Measurements from ENCODE around the gene SYS1. TPM values are rescaled to one million over a fixed set of nuclear protein-coding genes. Genes with fewer than 3 reads are reported as not detected.

SYS1 gene
- total RNA-seq, 2 donors from 2014 or later, result 23.3 to 31.4 TPM

DNA sequence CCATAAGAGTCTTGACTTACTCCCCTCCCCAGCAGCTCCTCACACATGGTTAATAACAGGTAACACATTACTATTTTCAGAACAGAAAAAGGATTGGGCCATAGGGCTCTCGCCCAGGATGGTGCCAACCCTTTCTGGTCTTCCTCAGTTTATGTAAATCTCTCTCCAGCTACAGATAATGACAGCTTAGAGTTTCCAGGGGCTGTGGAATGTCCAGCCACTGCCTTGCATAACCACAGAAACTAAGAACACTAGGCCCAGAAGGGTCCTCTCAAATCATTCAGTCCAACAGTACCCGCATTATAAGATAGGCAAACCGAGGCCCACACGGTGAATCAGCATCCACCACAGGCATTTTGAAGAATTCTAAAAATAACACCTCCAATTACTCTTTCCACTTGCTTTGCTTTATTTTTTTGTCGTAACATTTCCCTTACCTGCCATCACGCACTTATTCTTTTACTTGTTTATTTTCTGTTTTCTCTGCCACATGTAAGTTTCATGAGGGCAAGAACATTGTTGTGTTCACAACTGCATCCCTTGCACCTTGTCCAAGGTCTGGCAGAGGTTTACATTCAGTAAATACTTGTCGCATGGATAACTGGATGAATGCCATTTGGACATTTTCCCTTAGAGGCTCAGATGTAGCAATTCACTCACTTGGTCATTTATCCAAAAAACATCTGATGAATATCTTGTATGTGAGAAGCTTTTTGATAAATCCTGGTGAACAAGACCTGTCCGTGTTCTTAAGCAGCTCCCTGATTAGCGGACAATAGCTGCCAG lies 8.3 kb upstream of the SYS1 start:
- peak overlapping the region; percentile 63 to 74 for H3K27ac Mint-ChIP-seq
- no peaks in the 10 kb centered on the region for H3K36me3 Mint-ChIP-seq
- DNase-seq (ENCODE audit: low spot score) (no peak), ATAC-seq (no peak)
- no peaks in the 10 kb centered on the region for H3K27me3 Mint-ChIP-seq
- H3K4me1 Mint-ChIP-seq (ENCODE audit: low read depth in 2 of 2), result peaks cover 15 to 19% of the 10 kb centered on the region in 2 donors
- H3K4me3 Mint-ChIP-seq, result peak overlapping the region; percentile 46
- H3K9me3 Mint-ChIP-seq, result no peaks in the 10 kb centered on the region

DNA sequence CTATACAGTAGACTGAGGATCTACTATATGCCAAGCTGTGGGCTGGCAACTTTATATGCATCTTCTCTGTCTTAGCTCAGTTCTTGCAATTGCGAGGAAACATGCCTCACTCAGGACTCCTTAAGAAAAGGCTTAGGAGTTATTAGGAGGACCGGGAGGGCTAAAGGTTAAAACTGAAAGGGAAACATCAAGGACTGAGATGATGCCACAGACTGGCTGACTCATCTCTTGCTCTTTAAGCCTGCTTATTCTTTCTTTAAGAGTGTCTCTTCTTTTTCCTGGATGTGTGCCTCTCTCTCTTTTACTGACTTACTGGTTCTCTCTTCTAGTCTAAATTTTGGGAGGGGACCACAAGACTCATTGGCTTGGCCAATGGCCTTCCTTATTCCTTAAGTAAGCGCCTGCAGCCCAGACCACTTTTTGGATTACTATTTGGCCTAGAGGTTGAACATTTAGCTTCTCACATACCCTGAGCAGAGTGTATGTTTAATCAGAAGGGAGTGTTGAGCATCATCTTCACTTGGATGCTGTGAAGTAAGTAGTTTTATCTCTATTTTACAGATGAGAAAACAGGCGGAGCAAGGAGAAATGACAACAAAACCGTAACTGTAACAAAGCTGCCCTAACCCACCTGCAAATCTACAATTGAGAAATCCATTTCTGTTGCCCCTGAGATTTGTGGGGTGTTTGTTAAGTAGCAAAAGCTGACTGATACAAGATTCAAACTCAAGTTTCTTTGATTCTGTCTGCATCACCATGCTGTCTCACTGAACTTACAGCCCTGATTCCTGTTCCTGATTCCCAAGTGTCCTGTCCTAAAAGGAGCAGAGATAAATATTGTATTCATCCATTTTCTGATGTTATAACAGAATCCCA lies 7.5 kb upstream of the SYS1 start:
- H3K9me3 Mint-ChIP-seq, result no peaks in the 10 kb centered on the region
- DNase-seq (ENCODE audit: low spot score), result no peak
- H3K4me3 Mint-ChIP-seq, result peak overlapping the region; percentile 46
- H3K4me1 Mint-ChIP-seq (ENCODE audit: low read depth in 2 of 2), result peaks cover 15 to 19% of the 10 kb centered on the region in 2 donors
- H3K27ac Mint-ChIP-seq, result peak overlapping the region; percentile 63 to 74
- no peaks in the 10 kb centered on the region for H3K36me3 Mint-ChIP-seq
- peak; percentile 80 for ATAC-seq
- H3K27me3 Mint-ChIP-seq, result no peaks in the 10 kb centered on the region

DNA sequence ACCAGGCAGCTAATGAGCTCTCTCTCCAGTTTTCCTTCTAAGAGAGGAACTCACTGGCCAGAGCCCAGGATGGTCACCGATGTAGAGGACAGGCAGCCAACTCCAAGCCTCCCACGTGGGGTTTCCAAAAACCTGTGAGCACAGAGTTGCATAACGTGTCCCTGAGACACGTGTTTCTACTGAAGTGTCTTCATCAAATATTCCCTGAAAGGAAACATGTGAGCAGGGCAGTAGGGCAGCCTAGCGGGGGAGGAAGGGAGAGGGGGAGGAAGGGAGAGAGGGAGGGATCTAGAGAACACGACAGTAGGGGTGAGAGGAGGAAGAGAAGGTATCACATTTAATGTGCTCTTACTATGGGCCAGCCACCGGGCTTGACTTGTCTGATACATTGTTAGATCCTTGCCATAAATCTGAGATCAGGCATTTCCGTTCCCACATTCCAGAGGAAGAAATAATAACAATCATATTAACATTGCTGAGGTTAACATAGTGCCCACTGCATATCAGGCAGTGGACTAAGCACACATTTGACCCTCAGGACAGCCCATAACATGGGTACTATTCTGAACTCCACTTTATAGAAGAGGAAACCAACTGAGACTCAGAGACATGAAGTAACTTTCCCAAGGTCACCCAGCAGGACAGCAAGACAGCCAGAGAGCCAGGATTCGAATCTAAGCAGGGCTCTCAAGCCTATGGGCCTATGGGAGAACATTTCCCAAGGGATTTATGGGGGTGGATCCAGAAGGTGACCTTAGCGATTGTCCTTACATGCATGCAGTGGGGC lies 4.5 kb upstream of the SYS1 start:
- DNase-seq (ENCODE audit: low spot score), result no peak
- no peak for ATAC-seq
- no peaks in the 10 kb centered on the region for H3K36me3 Mint-ChIP-seq
- H3K4me3 Mint-ChIP-seq, result no peak overlapping the region
- H3K27ac Mint-ChIP-seq, result no peak overlapping the region
- H3K27me3 Mint-ChIP-seq, result no peaks in the 10 kb centered on the region
- no peaks in the 10 kb centered on the region for H3K9me3 Mint-ChIP-seq
- peaks cover 21 to 27% of the 10 kb centered on the region in 2 donors for H3K4me1 Mint-ChIP-seq (ENCODE audit: low read depth in 2 of 2)

DNA sequence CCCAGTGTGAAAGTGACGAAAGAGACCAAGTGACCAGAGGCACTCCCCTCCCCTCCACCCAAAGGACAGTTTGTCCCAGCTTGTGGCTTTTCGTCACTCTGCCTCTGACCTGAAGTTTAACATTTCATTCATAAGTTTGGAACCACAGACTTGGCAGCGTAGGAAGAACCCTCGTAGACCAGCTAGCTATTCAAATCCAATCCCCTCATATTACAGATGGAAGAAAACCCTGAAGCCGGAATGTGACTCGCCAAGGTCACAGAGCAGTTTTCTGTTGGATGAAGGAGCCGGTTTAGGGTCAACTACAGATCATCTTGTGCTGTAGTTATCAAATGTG lies 3.9 kb upstream of the SYS1 start:
- no peak for DNase-seq (ENCODE audit: low spot score)
- peaks cover 26 to 32% of the 10 kb centered on the region in 2 donors for H3K4me1 Mint-ChIP-seq (ENCODE audit: low read depth in 2 of 2)
- H3K27me3 Mint-ChIP-seq, result no peaks in the 10 kb centered on the region
- ATAC-seq, result no peak
- no peak overlapping the region for H3K4me3 Mint-ChIP-seq
- H3K36me3 Mint-ChIP-seq, result no peaks in the 10 kb centered on the region
- no peak overlapping the region for H3K27ac Mint-ChIP-seq
- no peaks in the 10 kb centered on the region for H3K9me3 Mint-ChIP-seq

DNA sequence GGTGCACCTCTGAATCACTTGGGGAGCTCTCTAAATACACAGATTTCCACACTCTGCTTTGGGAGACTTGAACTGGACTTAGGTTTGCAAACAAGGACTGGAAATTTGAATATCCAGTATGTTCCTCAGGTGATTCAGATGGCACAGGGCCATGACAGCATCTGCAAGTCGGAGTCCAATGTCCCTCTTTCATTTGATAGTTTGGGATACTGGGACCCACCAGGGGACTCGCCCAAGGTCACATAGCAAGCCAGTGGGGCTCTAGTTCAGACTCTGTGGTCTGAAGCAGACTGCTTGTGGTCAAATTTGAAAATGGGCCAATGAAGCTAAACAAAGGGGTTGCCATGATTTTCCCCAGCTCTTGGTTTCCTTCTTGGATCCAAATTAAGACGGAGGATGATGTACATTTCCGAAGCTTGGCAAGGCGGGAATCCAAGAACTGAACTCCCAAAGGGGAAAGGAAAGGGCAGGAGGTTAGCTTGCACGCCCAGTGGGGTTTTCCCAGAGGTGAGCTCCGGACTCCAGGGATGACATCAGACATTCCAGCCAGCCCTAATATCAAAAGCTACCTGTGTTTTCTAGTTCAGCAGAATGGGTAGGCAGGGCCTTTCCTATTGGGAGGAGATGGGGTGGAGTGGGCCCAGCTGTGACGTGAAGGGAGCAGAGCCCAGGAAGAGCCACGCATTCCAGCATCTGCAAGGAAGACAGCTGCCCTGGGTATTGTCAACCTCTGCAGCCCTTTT lies 3.4 kb upstream of the SYS1 start:
- Mint-ChIP-seq H3K9me3 (no peaks in the 10 kb centered on the region), H3K27ac (no peak overlapping the region), H3K4me3 (no peak overlapping the region), H3K36me3 (no peaks in the 10 kb centered on the region), H3K4me1 (ENCODE audit: low read depth in 2 of 2) (peaks cover 26 to 31% of the 10 kb centered on the region in 2 donors), H3K27me3 (no peaks in the 10 kb centered on the region)
- ATAC-seq (no peak), DNase-seq (ENCODE audit: low spot score) (no peak)

DNA sequence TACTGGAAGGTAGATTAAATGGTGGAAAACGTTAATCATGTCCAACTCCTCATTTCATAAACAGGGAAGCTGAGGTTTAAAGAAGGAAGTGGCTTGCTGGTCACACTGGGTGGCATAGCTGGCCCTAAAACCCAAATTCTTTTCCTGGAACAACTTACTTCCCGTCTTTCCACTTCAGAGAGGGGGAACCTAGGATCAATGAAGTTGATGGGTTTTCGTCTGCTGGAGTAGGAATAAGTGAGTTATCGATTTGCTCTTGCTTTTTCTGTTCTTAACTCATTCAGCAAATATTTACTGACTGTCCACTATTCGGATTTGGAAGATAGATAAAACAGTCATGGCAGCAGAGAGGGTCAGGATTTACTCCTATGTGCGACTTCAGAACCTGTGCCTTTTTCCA lies 1.2 kb upstream of the SYS1 start:
- Mint-ChIP-seq H3K9me3 (no peaks in the 10 kb centered on the region), H3K4me1 (ENCODE audit: low read depth in 2 of 2) (peaks cover 21 to 24% of the 10 kb centered on the region in 2 donors), H3K27me3 (no peaks in the 10 kb centered on the region), H3K36me3 (peaks cover 5% of the 10 kb centered on the region), H3K27ac (no peak overlapping the region), H3K4me3 (no peak overlapping the region)
- DNase-seq (ENCODE audit: low spot score) (no peak), ATAC-seq (no peak)

DNA sequence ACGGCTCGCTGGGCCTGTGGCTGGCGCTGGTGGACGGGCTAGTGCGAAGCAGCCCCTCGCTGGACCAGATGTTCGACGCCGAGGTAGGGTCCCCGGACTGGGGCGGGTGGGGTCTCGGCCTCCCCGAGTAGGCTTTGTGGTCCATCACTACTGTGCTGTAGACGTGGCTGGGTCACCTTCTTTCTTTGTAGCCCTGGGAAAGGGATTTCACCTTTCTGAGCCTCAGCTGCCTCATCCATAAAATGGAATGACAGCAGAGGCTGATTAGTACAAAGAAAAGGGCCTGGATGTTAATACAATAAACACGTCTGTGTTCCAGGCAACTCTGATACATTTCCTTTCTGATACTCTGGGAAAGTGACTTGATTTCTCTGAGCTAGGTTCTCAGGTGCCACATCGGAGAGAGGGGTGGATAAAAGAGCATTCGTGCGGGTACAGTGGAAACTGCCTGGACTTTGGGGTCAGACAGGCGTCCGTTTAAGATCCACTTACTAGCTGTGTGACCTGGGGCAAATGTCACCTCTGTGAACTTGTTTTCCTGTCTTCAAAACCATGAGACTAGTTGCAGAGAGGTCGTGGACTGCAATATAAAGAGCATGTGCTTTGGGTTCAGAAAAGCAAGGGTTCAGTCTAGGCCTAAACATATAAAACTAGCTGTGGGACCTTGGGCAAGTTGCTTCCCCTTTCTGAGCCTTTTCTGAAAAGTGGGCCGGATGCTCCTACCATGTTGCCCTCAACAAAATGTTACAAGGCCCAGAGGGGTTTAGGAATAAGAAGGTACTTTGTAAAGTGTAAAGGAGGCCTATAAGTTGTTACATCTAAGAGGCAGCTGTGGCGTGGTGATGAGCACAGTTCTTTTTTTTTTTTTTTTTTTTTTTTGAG lies 896 bp downstream of the SYS1 start:
- peaks cover 40 to 43% of the 10 kb centered on the region in 2 donors for H3K4me1 Mint-ChIP-seq (ENCODE audit: low read depth in 2 of 2)
- H3K36me3 Mint-ChIP-seq, result peaks cover 10% of the 10 kb centered on the region
- peak overlapping the region; percentile 95 for H3K4me3 Mint-ChIP-seq
- H3K27me3 Mint-ChIP-seq, result no peaks in the 10 kb centered on the region
- ATAC-seq, result no peak
- peak overlapping the region; percentile 95 to 96 for H3K27ac Mint-ChIP-seq
- H3K9me3 Mint-ChIP-seq, result no peaks in the 10 kb centered on the region
- no peak for DNase-seq (ENCODE audit: low spot score)

DNA sequence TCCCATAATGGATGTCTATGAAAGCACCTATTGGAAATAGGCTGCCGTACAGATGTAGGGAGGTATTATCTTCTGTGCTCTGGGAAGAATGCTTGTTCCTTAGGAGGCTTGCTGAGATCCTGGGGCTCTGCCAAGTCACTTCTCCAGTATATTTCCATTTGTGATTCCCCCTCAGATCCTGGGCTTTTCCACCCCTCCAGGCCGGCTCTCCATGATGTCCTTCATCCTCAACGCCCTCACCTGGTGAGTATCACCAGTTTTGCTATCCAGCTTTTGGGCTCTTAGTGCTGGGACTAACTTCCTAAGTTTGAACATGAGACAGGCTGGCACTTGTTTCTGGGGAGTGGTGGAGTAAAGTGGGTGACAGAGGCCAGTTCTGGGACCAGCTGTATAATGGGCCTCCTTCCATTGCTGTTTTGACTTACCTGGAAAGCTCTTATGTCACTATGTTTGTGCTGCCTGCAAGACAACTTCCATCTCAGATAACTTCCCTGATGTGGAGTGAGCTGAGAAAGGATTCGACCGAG lies 2.6 kb downstream of the SYS1 start:
- Mint-ChIP-seq H3K4me1 (ENCODE audit: low read depth in 2 of 2) (peaks cover 41 to 46% of the 10 kb centered on the region in 2 donors), H3K27ac (peak overlapping the region in 1 of 2 donors; percentile 17), H3K27me3 (no peaks in the 10 kb centered on the region), H3K9me3 (no peaks in the 10 kb centered on the region), H3K4me3 (peak overlapping the region; percentile 13), H3K36me3 (peaks cover 10% of the 10 kb centered on the region)
- DNase-seq (ENCODE audit: low spot score) (no peak), ATAC-seq (no peak)

DNA sequence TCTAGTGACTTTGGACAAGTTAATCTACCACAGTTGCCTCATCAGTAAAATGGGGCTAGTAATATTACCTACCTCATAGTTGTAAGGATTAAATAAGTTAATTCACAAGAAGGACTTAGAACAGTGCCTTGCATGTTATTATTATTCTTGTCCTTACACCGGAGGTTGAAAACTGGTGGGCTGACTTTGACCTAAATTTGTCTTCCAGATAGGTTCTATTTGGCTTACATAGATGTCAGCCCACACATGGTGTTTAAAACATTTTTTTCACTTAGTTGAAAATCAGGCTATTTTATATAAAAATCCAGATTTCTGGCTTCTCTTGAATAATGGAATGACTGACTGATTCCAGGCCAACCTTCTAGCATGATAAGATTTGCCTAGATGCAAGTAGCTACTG lies 3.2 kb downstream of the SYS1 start:
- H3K36me3 Mint-ChIP-seq, result peaks cover 10% of the 10 kb centered on the region
- H3K4me1 Mint-ChIP-seq (ENCODE audit: low read depth in 2 of 2), result peaks cover 44 to 46% of the 10 kb centered on the region in 2 donors
- DNase-seq (ENCODE audit: low spot score), result no peak
- H3K27ac Mint-ChIP-seq, result peak overlapping the region in 1 of 2 donors; percentile 17
- no peaks in the 10 kb centered on the region for H3K27me3 Mint-ChIP-seq
- no peak for ATAC-seq
- no peaks in the 10 kb centered on the region for H3K9me3 Mint-ChIP-seq
- H3K4me3 Mint-ChIP-seq, result no peak overlapping the region

DNA sequence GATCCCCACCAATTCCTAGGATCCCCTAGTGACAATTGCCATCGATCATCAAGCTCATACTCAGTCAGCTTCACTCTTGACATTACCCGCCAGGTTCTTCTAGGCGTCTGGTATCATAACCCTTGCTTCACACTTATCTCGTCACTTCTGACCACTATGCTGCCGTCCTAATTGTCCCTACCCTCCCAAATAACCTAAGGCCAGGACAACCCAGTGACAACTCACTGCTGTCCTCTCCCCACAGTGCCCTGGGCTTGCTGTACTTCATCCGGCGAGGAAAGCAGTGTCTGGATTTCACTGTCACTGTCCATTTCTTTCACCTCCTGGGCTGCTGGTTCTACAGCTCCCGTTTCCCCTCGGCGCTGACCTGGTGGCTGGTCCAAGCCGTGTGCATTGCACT lies 3.7 kb downstream of the SYS1 start:
- no peak overlapping the region for H3K27ac Mint-ChIP-seq
- no peak for ATAC-seq
- H3K27me3 Mint-ChIP-seq, result no peaks in the 10 kb centered on the region
- peaks cover 10% of the 10 kb centered on the region for H3K36me3 Mint-ChIP-seq
- H3K4me3 Mint-ChIP-seq, result no peak overlapping the region
- no peak for DNase-seq (ENCODE audit: low spot score)
- H3K4me1 Mint-ChIP-seq (ENCODE audit: low read depth in 2 of 2), result peaks cover 46% of the 10 kb centered on the region in 2 donors
- no peaks in the 10 kb centered on the region for H3K9me3 Mint-ChIP-seq

DNA sequence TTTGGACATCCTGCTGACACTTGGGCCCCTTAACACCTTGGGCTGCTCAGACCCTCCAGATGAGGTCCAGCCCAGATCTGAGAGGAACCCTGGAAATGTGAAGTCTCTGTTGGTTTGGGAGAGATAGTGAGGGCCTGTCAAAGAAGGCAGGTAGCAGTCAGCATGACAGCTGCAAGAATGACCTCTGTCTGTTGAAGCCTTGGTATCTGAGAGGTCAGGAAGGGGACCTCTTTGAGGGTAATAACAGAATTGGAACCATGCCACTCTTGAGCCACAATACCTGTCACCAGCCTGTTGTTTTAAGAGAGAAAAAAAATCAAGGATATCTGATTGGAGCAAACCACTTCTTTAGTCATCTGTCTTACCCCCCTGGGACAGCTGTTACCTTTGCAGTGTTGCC lies 4.2 kb downstream of the SYS1 start:
- peaks cover 46% of the 10 kb centered on the region in 2 donors for H3K4me1 Mint-ChIP-seq (ENCODE audit: low read depth in 2 of 2)
- H3K4me3 Mint-ChIP-seq, result no peak overlapping the region
- H3K36me3 Mint-ChIP-seq, result peaks cover 10% of the 10 kb centered on the region
- no peaks in the 10 kb centered on the region for H3K9me3 Mint-ChIP-seq
- DNase-seq (ENCODE audit: low spot score), result no peak
- peak overlapping the region; percentile 33 to 61 for H3K27ac Mint-ChIP-seq
- no peak for ATAC-seq
- H3K27me3 Mint-ChIP-seq, result no peaks in the 10 kb centered on the region

DNA sequence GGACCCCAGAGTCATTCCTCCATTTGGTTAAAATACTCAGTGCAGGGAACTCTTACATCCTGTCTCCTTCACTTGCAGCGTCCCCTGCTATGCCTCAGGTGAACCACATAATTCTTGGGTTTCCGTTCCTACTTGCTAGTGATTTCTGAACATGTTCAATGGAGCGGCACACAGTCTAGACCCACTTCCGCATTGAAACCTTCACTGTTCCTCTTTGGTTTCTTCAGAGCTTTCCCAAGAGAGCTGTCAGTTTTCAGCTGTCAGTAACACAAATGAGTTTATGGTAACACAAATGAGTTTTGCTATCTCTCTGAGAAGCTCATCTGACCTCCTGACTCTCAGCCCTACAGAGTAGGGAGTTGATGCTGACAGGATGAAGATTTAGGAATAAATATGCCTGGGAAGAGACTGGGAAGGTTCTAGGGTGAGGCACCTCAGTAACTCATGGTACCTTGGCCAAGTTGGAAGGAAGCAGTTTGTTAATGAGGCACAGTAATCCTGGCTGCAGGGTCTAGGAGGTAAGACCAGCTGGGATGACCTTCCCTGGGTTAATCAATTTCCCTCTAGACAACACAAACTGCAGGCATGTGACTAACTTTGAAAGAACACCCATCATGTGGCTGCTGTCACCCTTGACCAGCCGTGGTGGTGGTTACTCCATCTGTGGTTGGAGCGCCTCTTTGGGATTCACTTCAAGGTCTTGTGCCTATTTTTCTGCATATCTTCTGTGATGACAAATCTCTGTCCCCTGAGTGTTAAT lies 5.4 kb downstream of the SYS1 start:
- Mint-ChIP-seq H3K36me3 (peaks cover 10% of the 10 kb centered on the region), H3K9me3 (no peaks in the 10 kb centered on the region), H3K4me1 (ENCODE audit: low read depth in 2 of 2) (peaks cover 45 to 47% of the 10 kb centered on the region in 2 donors), H3K4me3 (peak overlapping the region; percentile 83), H3K27me3 (no peaks in the 10 kb centered on the region), H3K27ac (peak overlapping the region; percentile 33 to 61)
- peak; percentile 58 to 70 for ATAC-seq
- DNase-seq (ENCODE audit: low spot score), result no peak
